Prostate gland (tissue), 2 donors: ENCODE results near the gene SORL1.

Experiments used
- CTCF ChIP-seq, 4 experiments: fragments of 200-600 bp in 2 of 4; fragments of 450-650 bp in 2 of 4; sonication (generic) in 2 of 4; IDR thresholded peaks; 1 replicate in 3 of 4; 2 replicates in 1 of 4; pipeline ENCODE4 v1.5.1; 2016 to 2019; ENCODE audit warnings: antibody characterized with exemption in 4 of 4, mild to moderate bottlenecking in 2 of 4, moderate library complexity in 2 of 4
- POLR2A ChIP-seq: fragments of 450-650 bp; IDR thresholded peaks from one replicate; pipeline ENCODE4 v1.6.1; 2016; ENCODE audit warnings: antibody characterized with exemption, mild to moderate bottlenecking

DNA sequence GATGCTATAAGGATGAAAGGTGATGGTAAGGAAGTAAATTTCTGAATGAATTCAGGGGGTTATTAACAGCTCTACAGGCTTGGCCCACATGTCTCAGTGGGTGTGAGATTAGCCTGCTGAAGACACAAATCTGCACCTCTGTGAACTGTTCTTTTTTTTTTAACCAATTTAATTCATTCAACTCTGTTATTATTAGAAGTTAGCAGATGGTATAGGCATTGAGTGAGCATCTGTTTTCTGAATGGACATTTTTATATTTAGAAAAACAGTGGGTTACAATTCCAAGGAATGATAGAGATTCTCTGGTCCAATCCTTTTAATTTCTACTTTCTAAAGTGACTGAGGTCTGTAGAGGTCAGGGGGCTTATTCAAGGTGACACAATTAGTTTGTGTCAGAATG, 122.7 kb downstream of the SORL1 start:
- TF ChIP-seq POLR2A: no peak
- no peak for TF ChIP-seq CTCF (IDR thresholded peaks at IDR 0.05)
